Astrocyte of the cerebellum (primary cell): ENCODE data around the gene DCANP1.

Experiments
- DNase-seq: peaks from one replicate; pipeline ENCODE4 v3.0.0-alpha.2; 2011; ENCODE audit warnings: low read depth
- H3K4me3 ChIP-seq: 2 replicates; pipeline ENCODE4 v1.5.1; 2011; ENCODE audit warnings: mild to moderate bottlenecking, low read depth, low read length, moderate library complexity
- in situ Hi-C: cut with HindIII; loops from 2 replicates; pipeline ENCODE4 v1.10.0; 2017; ENCODE audit warnings: low sequenced_read_pairs
- TF ChIP-seq, protein P1 (sequence below): IDR thresholded peaks from 2 replicates; pipeline ENCODE4 v1.5.1; 2012; ENCODE audit warnings: low read length, low read depth, moderate library complexity, mild to moderate bottlenecking; ENCODE audit errors: missing control alignments

DCANP1 gene

GRCh38 chr5:135446615-135447014 is 533 bp downstream of the DCANP1 start:
- no peak overlapping the region for H3K4me3 ChIP-seq
- TF ChIP-seq, protein P1, sequence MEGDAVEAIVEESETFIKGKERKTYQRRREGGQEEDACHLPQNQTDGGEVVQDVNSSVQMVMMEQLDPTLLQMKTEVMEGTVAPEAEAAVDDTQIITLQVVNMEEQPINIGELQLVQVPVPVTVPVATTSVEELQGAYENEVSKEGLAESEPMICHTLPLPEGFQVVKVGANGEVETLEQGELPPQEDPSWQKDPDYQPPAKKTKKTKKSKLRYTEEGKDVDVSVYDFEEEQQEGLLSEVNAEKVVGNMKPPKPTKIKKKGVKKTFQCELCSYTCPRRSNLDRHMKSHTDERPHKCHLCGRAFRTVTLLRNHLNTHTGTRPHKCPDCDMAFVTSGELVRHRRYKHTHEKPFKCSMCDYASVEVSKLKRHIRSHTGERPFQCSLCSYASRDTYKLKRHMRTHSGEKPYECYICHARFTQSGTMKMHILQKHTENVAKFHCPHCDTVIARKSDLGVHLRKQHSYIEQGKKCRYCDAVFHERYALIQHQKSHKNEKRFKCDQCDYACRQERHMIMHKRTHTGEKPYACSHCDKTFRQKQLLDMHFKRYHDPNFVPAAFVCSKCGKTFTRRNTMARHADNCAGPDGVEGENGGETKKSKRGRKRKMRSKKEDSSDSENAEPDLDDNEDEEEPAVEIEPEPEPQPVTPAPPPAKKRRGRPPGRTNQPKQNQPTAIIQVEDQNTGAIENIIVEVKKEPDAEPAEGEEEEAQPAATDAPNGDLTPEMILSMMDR: no peak
- in situ Hi-C loops: no loop called here
- no peak for DNase-seq

- no peak overlapping the region for H3K4me3 ChIP-seq
- TF ChIP-seq, protein P1: no peak
- in situ Hi-C loops: no loop called here
- DNase-seq: no peak
Observed at GRCh38 chr5:135446206-135446605, 942 bp downstream of the DCANP1 start.

DNA sequence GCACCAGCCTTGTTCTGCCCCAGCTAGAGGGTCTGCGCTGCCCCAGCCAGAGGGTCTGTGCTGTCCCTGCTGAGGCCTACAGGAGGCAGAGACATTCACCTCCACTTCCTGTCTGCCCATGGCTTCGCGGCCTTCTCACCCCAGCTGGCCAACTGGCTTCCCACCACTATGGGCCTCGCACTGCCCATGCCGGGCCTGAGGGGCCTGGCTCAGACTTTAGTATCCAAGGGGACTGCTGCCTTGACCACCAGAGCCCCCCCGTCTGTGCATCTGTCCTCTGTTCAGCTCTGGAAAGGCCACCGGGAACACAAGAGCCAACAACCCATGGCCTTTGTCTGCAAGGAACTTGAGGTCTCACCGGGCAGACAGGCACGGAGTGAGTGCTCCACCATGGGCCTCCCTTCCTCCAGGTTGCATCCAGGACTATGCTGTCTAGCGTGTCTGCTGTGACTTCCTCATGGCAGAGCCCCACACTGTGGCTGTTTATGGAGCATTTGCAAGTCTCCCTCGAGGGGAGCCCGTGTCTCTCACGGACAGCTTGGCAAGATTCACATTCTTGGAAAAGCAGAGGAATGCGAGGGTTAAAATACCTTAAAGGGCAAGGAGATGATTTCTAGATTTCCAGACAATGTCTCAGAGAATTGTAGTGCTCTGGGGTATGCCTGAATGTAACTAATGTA is 1.7 kb downstream of the DCANP1 start:
- DNase-seq: no peak
- in situ Hi-C loops: no loop called here
- TF ChIP-seq, protein P1: no peak
- H3K4me3 ChIP-seq: no peak overlapping the region

- TF ChIP-seq, protein P1: no peak
- H3K4me3 ChIP-seq: no peak overlapping the region
- in situ Hi-C loops: no loop called here
- DNase-seq: no peak
Observed at GRCh38 chr5:135444881-135445280, 2.3 kb downstream of the DCANP1 start.

- TF ChIP-seq, protein P1: no peak
- H3K4me3 ChIP-seq: no peak overlapping the region
- in situ Hi-C loops: no loop called here
- DNase-seq: no peak
Observed at GRCh38 chr5:135444360-135444759, 2.8 kb downstream of the DCANP1 start.

- TF ChIP-seq, protein P1: no peak
- in situ Hi-C loops: no loop called here
Observed at GRCh38 chr5:135443161-135443960, 3.8 kb downstream of the DCANP1 start.

More at GRCh38 chr5:135443161-135443960, 3.8 kb downstream of the DCANP1 start:
- H3K4me3 ChIP-seq: no peak overlapping the region
- DNase-seq: no peak
